Measurements from ENCODE around the gene SEM1.
"Not testable (repeated sequence)": the region's sequence is repeated elsewhere in the genome, so short reads cannot be mapped to it uniquely, and the experiment has no call there.

The SEM1 gene

DNA sequence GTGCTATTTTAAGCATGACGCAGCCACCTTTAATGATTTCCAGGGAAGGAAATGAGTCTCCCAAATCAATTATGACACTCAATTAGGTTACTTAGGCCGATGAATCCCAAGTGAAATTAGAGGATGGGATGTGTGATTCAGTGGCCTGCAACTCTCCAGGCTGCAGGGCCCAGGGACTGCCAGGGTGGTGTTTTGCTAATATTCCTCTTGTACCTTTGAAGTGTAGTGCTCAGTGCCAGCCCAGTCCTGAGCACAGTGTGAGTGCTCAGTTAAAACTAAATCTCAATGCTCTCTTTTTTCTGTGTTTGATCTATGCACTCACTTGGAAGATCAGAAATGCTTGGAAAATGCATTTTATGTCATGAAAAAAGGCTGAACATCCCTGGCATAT is 51.6 kb downstream of the SEM1 start:
- DNase-seq, result no peak

DNA sequence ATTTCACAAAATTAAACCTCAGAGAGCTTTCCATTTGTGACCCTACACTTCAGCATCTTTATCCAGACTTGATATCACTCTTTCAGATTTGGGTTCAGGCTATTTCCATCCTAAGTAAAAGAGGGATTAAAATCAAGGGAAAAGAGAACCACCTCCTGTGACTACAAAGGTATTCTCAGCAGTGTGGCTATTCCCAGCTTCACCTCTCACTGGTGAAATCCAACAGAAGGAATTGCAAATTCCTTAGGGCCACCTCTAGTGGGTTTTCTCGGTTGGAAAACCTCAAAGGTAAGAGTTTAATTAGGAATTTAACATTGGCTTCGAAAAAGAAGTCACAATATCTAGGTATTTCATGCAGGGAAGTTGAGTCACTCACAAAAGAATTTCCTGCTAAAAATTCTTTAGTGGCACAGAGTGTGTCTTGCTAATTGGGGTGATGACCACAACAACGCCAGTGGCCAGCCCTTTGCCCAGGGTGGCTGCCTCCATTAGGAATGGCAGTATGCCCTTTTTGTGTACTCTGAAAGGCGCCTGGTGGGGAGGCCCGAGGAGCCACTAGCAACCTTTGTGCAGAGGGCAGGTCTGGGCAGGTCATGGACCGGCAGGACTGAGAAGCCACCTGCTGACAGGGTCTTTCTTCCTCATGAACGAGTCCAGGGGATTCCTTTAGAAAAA is 52.2 kb downstream of the SEM1 start:
- DNase-seq, result no peak

DNA sequence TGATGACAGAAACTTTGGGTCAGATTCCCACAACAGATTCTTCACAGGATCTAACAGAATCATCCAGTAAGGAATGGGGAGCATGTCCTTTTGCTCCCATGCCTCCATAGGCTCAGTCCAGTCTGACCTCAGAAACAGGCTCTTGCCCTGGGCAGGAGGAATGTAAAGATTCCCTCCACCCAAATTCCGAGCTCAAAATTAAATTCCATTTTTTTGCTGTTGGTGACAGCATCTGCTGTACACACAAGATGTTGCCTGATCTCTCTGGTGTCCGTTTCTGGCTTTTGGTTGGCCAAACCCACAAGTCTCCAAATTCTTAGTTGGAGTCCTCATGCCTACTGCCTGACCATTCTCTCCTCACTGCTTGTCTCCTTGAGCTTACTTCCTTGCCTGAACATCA is 53.7 kb downstream of the SEM1 start:
- DNase-seq, result no peak

DNA sequence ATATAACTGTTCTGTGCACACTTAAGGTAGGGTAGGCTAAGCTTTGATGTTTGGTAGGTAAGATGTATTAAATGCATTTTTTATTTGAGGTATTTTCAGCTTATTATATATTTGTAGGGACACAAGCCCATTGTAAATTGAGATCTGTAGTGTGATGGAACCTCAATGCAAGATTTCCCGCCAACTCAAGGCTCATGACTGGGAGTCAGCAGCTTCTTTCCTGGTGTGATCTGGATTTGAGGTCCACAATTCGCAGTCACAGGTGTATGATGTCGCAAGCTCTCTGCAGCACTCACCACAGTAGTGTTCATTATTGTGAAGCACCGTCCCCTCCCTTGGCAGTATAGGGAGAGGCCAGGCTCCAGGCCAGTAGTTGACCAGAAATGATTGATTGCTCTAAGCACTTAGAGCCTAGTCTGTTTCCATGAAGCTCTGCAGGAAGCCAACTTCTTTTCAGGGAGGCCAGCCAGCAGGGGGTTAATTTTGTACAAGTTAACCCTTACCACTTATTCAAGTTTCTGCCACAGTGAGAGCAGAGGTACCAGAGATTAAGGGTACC is 54.9 kb downstream of the SEM1 start:
- DNase-seq, result no peak

DNA sequence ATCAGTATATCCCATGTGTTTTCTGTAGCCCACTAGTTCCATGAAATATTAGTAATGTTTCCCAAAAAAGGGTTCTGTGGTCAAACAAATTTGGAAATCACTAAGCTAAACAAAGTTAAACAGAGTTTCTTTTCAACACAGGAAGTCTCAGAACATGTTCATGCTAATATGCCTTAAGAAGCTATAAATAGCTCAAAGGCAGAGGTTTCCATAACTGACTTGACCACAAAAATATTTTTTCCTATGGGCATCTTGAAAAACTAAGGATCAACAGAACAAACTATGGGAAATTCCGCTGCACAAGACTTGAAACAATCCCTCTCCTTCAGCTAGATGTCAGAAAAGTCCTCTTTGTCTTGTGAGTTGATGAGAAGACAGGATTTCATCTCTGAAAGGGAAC is 59.7 kb downstream of the SEM1 start:
- DNase-seq, result no peak

DNA sequence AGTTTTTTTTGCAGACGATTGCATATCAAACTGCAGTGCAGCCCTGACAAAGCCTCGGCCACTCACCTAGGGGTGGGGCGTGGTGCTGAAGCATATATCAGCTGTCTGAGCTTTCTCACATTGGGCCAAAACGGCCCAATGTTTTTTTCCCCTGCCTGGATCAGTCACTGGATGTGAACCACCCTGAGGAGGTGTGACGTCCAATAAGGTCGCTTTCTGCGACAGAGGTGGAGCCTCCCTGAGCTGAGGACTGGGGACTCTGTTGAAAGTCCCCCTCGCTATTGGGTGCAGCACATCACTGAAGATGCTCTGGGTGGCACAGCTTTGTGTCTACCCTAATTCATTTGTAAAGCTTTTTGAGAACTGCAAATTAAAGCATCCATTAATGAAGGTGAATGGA is 60.9 kb downstream of the SEM1 start:
- DNase-seq, result no peak

DNA sequence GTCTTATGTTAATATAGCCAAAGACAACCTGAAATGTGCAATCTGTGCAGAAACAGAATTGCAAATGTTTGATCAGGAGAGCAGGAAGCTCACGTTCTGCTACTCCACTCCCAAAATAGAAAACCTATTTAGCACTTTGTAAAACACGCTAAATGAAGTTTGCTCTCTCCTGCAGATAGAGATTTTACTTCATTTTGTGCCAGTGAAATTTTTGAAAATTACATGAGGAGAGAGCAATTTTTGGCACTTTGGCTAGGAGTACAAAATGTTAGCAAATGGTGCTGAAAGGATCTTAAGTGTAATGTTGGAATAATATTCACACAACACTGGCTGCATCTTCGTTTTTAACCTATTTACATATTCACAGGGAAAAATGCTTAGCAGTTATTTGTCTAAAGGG is 61.9 kb downstream of the SEM1 start:
- no peak for DNase-seq

DNA sequence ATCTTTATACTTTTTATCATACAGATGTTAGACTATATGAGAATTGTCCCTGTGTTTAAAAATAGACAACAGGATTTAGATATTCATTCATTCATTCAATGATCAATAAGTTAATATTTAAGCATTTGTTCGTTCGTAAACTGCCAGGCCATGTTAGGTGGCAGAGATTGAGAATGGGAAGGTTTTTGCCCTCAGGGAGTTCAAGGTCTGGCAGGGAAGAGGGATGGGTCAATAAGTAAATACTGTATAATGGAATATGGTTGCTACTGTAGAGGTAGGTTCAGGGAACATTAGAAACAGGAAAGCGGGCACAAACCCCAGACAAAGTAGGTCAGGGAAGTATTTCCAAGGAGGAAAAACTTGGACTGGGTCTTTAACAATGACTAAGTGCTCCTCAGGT is 64.6 kb downstream of the SEM1 start:
- no peak for DNase-seq

DNA sequence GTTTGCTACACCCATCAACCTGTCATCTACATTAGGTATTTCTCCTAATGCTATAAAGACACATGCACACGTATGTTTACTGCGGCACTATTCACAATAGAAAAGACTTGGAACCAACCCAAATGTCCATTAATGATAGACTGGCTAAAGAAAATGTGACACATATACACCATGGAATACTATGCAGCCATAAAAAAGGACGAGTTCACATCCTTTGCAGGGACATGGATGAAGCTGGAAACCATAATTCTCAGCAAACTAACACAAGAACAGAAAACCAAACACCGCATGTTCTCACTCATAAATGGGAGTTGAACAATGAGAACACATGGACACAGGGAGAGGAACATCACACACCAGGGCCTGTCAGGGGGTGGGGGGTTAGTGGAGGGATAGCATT is 66.2 kb downstream of the SEM1 start:
- not testable (repeated sequence) for DNase-seq

DNA sequence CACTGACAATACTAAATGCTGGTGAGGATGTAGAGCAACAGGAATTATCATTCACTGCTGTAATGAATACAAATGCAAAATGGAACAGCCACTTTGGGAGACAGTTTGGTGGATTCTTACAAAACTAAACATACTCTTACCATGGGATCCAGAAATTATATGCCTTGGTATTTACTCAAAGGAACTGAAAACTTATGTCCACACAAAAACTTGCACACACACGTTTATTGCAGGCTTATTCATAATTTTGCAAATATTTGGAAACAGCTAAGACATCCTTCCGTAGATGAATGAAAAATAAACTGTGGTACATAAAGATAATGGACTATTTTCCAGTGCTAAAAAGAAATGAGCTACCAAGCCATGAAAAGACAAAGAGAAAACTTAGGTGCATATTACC is 69.6 kb downstream of the SEM1 start:
- DNase-seq, result no peak
